ENCODE measurements around the gene CSNK2A1.
A peak's percentile ranks its signal among the peaks of the same experiment; 100 is the strongest.
"Not testable (repeated sequence)": the region's sequence is repeated elsewhere in the genome, so short reads cannot be mapped to it uniquely, and the experiment has no call there.

Gene CSNK2A1

DNA sequence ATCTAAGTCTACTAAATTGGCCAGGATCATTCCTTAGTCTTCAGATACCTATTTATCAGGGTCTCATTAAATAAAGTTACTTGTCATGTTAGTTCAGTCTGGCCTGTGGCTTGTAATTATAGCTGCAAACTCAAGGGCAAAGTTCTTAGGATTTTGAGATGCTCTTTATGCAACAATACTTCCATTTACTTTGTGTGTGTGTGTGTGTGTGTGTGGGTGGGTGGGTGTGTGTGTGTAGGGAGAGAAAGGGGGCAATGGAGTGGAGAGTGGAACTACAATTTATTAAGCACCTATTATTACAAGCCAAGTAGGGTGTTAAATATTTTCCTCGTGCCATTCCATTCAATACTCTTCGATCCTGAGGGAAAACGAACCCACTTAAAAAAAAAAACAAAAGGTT is 63.5 kb downstream of the CSNK2A1 start:
- no peak for DNase-seq

DNA sequence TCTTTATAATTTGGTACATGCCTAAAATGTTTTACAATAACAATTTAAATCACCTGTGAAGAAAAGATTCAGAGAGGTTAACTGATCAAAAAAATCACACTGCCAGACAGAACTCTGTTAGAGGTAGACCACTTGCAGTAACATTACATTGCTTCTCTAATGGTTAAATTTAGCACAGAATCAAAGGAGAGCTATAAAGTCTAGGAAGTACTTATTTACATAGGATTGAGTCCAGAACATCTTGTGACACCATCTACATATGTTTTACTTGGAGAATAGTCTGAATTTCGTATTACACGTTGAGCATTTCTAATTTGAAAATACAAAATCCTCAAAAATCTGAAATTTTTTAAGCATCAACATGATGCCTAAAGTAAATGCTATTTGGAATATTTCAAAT is 64.1 kb downstream of the CSNK2A1 start:
- DNase-seq, result no peak

DNA sequence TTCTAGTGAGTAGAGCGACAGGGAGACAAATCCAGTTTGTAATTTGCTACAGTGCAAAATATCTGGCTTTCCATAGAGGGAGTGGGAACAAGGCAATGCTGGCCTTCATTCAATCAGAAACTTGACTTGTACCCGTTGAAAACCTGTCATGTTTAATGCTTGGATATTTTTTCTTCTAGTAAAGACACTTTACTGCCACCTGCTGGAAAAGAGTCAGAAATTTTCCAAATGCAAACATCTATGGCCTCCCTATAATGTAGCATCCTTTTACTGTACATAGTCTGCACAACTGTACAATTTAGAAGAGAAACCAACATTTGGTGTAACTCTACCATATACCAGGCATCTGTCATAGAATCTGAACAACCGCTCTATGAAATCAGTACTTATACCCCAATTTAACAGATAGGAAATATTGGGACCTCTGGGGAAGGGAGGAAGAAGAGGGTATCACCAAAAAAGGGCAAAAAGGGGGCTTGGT is 64.6 kb downstream of the CSNK2A1 start:
- no peak for DNase-seq

DNA sequence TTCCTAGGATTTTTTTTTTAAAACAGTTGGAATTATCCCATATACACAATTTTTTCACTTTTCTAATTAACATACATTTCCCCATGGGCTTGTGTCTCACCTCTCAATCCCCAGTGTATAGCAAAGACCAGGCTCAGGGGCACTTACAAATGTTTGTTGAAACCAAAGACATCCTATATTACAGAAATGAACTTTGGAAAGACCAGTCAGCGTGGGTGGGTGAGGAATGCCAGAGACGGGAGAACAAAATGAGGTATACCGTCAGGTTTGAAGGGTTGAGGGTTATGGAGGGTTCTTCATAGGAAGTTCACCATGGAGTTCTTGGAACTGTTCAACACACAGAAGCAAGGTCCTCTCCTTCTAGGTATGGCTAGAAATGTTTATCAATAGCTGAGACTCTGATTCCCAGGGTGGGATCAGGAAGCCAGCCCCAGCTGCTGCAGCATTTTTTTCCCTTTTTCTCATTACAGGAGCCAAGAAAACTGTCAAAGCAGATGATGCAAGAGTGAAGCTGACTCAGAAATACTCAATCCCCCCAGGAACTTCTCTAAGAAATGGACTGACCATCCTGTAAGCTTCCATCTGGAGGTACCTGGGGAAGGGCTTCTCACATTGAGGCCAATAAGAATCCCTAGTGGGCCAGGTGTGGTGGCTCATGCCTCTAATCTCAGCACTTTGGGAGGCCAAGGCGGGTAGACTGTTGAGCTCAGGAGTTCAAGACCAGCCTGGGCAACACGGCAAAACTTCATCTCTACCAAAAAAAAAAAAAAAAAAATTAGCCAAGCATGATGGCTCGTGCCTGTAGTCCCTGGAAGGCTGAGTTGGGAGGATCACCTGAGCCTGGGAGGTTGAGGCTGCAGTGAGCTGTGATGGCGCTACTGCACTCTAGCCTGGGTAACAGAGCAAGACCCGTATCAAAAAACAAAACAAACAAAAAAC is 65.3 kb downstream of the CSNK2A1 start:
- DNase-seq, result no peak

DNA sequence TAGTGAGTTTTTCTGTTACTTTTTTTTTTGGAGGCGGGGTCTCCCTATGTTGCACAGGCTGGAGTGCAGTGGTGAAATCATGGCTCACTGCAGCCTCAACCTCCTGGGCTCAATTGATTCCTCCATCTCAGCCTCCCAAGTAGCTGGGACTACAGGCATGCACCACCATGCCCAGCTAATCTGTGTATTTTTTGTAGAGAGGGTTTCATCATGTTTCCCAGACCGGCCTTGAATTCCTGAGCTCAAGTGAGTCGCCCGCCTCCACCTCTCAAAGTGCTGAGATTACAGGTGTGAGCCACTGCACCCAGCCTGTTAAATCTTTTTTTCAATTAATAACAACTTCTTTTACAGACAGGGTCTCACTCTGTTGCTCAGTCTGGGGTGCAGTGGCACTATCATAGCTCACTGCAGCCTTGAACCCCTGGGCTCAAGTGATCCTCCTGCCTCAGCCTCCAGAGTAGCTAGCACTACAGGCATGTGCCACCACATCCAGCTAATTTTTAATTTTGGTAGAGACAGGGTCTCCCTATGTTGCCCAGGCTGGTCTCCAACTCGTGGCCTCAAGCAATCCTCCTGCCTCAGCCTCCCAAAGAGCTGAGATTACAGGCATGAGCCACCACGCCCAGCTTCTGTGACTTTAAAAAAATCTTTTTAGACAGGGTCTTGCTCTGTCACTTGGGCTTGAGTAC is 66.9 kb downstream of the CSNK2A1 start:
- DNase-seq, result not testable (repeated sequence)

DNA sequence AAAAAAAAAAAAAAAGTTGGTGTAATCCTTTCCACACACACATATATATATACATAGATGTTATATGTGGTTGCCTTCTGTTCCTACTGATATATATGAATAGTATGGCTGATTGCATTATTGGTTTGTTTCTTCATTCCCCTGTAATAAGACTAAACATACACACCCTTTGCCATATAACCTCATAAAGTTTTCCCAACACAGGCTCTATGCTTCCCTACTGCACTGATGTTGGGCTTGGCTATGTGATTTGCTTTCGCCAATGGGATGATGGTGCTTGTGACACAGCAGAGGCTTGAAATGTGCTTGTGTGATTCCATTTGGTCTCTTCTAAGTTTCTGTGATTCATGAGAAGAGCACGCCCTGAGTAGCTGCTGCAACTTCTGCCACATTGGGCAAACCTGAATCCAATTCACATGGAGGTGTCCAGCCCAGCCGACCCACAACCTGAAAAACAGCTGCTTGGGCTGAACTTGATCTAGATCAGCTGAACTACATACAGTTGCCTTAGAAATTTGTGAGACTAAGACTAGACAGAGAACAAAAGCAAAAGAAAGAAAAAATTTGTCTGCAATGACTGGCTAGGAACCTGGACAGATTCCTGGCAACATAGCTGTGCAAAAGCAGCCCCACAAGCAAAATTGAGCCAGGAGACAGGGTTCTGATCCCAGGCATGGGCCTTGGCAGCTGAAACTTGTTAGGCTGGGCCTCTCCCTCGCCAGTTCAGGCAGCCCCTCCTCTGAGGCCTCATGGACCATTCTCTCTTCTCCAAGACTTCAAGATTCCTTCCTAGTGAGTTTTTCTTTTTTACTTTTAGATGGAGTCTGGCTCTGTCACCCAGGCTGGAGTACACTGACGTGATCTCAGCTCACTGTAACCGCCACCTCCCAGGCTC is 67.9 kb downstream of the CSNK2A1 start:
- no peak for DNase-seq

DNA sequence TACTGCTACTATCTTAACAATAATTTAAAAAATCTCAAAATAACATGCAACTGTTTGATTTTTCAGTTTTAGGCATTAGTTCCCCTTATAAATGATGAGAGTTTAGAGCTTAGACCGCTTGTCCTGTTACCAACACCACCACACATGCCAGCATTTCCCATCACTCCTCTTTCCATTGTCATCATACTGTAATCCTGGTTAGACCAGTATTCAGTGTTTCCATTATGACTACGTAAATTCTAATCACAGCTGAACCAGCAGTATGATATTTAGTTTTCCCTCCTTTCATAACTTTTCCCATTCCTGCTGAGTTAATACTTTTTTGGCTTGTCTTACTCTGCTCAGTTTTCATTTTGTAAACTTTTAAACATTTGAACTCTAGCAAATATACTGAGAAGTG is 69.0 kb downstream of the CSNK2A1 start:
- no peak for DNase-seq

DNA sequence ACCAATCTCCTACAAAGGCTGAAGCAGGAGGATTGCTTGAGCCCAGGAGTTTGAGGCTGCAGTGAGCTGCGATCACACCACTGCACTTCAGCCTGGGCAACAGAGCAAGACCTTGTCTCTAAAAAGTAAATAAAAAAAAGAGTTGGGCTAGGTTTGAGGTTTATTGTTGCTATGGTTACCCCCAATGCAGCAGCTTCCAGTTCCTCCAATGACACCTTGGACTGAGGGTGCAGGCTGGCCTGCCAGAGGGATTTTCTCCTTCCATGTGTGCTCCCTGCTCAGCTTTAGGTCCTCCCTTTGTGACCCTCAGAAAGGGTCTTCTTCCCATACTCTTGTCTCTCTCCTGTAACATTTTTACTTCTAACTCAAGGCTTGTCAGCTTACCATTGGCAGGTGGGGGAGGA is 70.7 kb downstream of the CSNK2A1 start:
- no peak for DNase-seq

DNA sequence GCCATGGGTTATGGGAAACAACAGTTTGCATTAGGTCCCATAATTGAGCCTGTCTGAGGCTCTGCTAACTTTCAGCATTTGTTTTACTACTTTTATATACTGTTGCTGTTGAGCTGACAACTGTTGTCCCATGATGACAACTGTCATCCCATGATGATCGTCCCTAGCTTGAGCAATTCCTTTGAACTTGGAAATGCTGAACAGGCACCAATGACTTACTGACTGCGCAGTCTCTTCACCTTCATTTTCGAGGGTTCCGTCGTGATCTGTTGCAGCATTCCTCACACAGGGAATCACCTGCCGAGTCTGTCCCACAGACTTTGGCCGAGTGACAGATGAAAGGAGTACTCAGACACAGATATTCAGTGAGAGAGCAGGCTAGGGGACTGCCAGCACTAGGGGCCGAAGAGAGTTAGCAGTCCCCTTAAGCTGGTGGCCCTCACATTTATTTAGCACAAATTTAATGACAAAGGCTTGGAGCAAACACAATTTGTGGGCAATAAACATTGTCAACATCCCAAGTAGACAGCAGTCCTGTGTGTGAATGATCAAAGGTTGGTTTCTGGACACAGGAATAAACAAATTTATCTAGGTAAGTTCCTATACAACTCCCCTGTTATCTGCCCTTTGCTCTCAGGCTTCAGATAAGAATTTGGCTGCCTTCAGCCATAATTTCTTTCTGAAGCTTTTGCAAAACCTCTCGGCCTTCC is 71.3 kb downstream of the CSNK2A1 start:
- DNase-seq, result no peak

DNA sequence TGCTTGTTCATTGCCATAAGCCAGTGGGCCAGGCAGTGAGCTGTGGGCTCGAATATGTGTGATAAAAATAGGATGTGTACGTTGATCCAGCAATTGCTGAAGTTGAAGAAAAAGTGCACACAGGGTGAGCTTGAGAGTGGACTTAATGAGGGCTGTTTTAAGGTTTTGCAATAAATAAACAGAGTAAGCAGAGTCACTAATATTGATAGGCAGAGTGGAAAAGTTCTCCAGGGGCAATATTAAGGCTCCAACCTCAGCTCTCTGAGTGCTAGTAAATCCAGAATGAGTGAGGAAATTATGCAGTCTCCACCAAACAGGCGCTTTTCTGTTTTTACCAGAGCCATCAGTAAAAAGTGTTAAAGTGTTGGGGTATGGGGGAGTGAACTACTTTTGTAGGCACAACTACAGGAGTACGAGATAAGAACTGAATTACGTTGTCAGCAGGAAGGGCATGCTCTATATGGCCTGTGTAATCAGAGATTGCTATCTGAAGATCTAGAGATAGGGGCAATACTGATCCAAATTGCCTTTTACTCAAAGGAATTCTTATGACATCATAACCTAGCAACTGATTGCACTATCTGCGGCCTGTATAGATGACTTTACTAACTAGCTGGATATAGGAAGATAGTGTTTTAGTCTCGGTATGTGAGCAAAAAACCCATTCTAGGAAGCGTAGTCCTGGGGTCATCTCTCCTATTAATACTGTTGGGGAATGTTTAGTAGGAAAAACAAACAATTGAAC is 73.7 kb downstream of the CSNK2A1 start:
- no peak for DNase-seq

DNA sequence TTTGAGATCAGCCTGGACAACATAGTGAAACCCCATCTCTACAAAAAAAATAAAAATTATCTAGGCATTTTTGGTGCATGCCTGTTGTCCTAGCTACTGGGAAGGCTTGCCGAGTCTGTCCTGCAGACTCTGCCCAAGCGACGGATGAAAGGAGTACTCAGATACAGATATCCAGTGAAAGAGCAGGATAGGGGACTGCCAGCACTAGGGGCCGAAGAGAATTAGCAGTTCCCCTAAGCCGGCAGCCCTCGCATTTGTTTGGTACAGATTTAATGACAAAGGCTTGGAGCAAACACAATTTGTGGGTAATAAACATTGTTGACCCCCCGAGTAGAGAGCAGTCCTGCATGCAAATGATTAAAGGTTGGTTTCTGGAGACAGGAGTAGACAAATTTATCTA is 75.8 kb downstream of the CSNK2A1 start:
- no peak for DNase-seq

DNA sequence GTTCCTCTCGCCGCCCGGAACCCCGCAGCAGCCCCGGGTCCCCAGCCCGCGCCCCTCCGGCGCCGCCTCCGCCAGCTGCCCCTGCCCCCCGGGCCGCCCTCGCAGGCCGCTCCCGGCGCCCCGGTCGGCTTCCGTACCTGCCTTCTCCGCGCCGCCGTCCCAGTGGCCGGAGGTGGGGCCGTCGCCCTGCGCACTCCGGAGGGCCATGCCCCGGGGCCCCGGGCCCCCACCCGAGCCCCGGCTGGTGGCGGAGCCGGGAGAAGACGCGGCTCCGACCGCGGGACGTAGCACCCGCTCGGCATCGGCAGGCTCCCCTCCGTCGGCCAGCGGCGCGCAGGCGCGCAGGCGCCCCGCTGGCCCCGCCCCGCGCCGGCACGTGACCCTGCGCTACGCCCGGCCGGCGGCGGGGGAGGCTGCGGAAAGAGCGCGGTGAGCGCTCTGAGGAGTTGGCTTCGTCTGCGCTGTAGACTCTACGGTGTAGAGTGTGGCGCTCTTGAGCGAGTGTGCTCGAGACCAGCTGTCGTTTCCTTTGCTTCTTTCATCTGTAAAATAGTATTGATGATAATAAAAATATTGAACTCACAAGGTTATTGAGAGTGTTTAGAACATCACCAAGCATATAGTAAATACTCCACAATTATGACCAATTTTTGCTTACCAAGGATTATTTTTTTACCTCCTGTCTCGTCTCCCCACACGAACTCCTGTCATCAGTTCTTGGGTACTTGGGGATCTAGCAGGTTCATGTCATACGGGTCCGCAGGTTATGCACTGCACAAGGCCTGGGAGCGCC is 81.2 kb downstream of the CSNK2A1 start, which contains the start of gene TBC1D20:
TBC1D20 (minus strand) TSS at position 335 of the 793 bp plus-strand sequence; CDS start at position 207, 128 bp downstream.
- peak; percentile 82 for DNase-seq

DNA sequence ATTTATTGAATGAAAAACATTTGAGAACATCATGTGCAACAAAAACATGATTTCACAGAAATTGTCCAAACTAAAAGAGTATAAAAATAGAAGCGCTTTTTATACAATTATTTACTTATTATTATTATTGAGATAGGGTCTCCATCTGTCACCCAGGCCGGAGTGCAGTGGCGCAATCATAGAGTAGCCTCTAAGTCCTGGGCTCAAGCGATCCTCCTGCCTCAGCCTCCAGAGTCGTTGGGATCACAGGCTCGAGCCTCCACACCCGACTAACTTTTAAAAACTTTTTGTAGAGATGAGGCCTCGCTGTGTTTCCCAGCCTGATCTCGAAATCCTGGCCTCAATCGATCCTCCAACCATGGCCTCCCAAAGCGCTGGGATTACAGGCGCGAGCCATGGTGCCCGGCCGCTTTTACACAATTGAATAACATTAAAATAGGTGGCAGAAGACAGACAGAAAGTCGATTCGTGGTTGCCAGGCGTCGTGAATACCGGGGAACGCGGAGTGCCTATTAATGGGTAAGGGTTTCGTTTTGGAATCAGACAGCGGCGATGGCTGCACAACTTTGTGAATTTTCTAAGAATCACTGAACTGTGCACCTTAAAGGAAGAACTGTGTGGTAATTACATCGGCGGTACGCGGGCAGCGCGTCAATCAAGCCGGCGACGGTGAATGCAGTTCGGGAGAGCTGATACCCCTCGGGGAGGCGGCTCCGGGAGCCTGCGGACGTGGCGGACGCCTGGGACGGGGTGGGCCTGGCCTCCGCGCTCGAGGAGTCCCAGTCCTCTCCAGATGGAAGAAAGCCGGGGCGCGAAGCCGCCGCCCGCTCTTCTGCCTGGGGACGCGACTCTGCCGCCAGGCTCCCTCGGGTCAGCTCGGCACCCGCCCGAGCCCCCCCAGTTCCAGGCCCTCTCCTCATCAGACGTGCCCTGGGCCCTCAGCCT is 82.1 kb downstream of the CSNK2A1 start:
- DNase-seq, result peak; percentile 39

DNA sequence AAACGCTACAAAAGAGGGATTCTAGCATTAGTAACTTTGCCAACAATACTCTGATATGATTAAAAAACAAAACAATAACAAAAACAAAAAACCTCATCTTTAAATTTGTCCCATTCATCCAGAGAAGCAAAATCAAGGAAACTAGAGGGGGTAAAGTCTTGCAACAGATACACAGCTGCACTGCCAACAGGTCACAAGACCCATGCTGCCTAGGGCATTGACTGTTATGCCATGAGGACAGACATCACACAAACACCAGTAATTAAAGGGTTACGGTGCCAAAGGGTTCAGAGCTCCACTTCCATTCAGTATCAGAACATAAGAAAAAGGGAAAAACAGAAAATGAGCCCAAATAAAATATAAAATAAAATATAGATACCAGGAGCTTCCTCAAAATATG is 82.9 kb downstream of the CSNK2A1 start:
- DNase-seq, result no peak

DNA sequence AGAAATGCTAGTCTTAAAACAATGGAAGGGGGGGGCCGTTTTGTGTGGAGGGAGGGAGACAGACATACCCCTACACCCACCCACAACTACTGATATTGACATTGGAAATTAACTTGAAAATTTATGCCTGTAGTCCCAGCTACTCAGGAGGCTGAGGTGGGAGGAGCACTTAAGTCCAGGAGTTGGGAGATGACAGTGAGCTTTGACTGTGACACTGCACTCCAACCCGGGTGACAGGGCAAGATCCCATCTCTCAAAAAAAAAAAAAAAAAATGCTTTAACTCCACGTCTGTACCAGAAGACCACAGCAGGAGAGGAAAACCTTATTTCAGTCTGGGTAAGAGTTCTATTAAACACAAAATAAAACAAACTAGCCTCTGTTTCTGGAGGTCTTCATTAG is 83.4 kb downstream of the CSNK2A1 start:
- no peak for DNase-seq

DNA sequence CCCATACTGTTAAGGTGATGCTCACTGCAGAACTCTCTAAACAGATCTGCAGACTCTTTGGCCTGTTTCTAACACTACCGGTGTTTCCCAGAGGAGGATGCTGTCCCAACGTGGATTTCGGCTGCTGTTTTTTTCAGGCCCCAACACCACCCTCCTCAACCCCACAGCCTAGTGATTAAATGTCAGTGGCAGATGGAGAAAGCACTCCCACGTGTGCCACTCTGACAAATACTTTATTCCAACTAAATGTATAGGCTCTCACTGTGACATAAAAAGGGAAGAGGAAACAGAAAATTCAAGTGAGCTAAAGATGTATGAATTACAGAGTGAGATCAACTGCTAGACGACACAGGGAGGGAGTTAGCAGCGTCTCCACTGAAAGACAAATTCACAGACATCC is 84.8 kb downstream of the CSNK2A1 start:
- no peak for DNase-seq

DNA sequence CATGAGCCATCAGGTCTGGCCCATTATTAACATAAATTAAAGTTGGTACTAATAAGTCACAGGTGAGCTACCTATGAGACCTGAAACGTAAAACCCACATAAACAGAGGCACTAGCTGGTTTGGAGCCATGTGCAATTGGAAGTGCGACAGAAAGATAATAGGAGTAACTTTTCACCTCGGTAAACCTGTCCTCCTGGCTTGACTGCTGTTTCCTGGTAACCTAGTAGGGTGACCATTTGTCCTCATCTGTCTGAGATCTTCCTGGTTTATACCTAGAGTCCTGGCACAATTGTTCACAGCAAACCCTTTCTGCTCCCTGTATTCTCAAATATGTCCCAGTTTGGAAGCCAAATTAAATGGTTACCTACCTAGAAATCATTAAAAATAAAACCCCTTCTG is 88.6 kb downstream of the CSNK2A1 start:
- no peak for DNase-seq

DNA sequence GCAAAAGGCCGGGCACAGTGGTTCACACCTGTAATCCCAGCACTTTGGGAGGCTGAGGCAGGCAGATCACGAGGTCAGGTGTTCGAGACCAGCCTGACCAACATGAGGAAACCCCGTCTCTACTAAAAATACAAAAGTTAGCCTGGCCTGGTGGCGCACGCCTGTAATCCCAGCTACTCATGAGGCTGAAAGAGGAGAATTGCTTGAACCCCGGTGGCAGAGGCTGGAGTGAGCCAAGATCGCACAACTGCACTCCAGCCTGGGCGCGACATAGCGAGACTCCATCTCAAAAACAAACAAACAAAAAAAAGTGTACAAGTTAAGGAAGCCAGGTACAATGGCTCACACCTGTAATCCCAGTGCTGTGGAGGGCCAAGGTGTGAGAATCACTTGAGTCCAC is 91.6 kb downstream of the CSNK2A1 start:
- DNase-seq, result not testable (repeated sequence)
